Uterus (tissue), 2 donors: ENCODE results near the gene DCC.

Experiments used
- POLR2A ChIP-seq, 2 donors: fragments of 450-650 bp; IDR thresholded peaks; one replicate each; pipeline ENCODE4 v1.6.1; 2016; ENCODE audit warnings: antibody characterized with exemption in 2 of 2, mild to moderate bottlenecking in 1 of 2, moderate library complexity in 1 of 2
- TF ChIP-seq, protein P1 (sequence below), 4 experiments: fragments of 200-600 bp in 2 of 4; fragments of 450-650 bp in 2 of 4; sonication (generic) in 2 of 4; IDR thresholded peaks; one replicate each; pipeline ENCODE4 v1.5.1; 2016 to 2019; ENCODE audit warnings: antibody characterized with exemption in 4 of 4, mild to moderate bottlenecking in 2 of 4, moderate library complexity in 1 of 4

DNA sequence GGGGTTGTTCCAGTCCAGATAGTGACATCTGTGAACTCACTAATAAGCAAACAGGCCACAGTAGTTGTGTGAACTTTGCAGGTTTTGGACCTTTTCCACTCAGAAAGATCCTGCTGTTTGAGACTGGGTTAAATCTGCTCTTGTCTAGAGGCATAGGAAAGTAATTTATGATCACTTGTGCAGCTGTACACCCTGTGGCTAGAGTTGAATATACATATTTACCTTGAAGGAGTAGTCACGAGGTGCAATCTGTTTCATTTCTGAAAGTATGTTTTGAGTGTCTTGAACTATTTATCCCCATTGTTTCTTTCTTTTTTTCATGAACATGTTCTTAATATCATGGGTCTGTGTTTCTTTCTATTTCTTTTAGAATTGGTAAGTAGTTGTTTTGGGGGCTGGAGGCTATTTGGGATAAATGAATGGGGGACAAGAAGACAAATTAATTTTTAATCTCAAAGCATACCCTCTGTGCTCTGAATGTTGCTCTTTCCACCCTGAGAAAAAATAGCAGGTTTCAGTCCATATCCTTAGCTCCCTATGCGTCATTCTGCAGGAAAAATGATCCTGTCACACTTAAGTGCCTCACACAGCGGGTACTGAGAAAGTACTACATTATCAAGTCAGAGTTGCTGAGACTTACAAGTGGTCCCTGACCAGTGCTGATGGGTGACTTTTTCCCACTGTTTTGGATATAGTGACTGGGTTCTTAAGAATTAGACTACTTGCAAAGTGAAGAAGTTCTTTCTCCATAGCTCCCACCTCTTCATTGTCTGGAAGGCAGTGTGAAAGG, 28.2 kb downstream of the DCC start:
- no peak for TF ChIP-seq POLR2A (IDR thresholded peaks at IDR 0.05)
- TF ChIP-seq, protein P1, sequence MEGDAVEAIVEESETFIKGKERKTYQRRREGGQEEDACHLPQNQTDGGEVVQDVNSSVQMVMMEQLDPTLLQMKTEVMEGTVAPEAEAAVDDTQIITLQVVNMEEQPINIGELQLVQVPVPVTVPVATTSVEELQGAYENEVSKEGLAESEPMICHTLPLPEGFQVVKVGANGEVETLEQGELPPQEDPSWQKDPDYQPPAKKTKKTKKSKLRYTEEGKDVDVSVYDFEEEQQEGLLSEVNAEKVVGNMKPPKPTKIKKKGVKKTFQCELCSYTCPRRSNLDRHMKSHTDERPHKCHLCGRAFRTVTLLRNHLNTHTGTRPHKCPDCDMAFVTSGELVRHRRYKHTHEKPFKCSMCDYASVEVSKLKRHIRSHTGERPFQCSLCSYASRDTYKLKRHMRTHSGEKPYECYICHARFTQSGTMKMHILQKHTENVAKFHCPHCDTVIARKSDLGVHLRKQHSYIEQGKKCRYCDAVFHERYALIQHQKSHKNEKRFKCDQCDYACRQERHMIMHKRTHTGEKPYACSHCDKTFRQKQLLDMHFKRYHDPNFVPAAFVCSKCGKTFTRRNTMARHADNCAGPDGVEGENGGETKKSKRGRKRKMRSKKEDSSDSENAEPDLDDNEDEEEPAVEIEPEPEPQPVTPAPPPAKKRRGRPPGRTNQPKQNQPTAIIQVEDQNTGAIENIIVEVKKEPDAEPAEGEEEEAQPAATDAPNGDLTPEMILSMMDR (IDR thresholded peaks at IDR 0.05): no peak
